Stimulated activated CD4-positive, alpha-beta T cell treated with anti-CD3 and anti-CD28 coated beads, Interleukin-1b, Interleukin-23, amount 100 ng/mL, for 1 hour (primary cell): ENCODE results near the gene GDPD4.

ENCODE experiments used
- DNase-seq, 2 donors: peaks; one replicate each; pipeline ENCODE4 v3.0.0-alpha.2; 2020; ENCODE audit warnings: low read depth in 2 of 2

The GDPD4 gene

GRCh38 chr11:77175021-77175842, 126.3 kb downstream of the GDPD4 start:
- no peak for DNase-seq

GRCh38 chr11:77174559-77174958, 126.9 kb downstream of the GDPD4 start:
- DNase-seq = no peak

GRCh38 chr11:77173494-77173893, 128.0 kb downstream of the GDPD4 start:
- no peak for DNase-seq

- no peak for DNase-seq
These were observed 128.9 kb downstream of the GDPD4 start for GRCh38 chr11:77172666-77172982.

- no peak for DNase-seq
These were observed 129.4 kb downstream of the GDPD4 start for GRCh38 chr11:77171885-77172665.

GRCh38 chr11:77171254-77171653, 130.2 kb downstream of the GDPD4 start:
- no peak for DNase-seq

GRCh38 chr11:77170107-77170506, 131.4 kb downstream of the GDPD4 start:
- DNase-seq = no peak

- DNase-seq = no peak
These were observed 133.7 kb downstream of the GDPD4 start for GRCh38 chr11:77167791-77168190.

GRCh38 chr11:77167111-77167626, 134.3 kb downstream of the GDPD4 start:
- DNase-seq = no peak
